ENCODE data around the gene CABP7.

GRCh38 chr22:29703569-29704195, 16.1 kb upstream of the CABP7 start:
- no peak for TF ChIP-seq ZNF274 (IDR thresholded peaks at IDR 0.05; ENCODE audit: low read depth, low read length)
- TF ChIP-seq YY1 (IDR thresholded peaks at IDR 0.05; ENCODE audit: insufficient read depth, insufficient read length) = no peak

Data from NT2/D1 (cell line).